ENCODE measurements around the gene MARVELD2. TPM values are rescaled to one million over a fixed set of nuclear protein-coding genes. Genes with fewer than 3 reads are reported as not detected.

Gene MARVELD2, protein sequence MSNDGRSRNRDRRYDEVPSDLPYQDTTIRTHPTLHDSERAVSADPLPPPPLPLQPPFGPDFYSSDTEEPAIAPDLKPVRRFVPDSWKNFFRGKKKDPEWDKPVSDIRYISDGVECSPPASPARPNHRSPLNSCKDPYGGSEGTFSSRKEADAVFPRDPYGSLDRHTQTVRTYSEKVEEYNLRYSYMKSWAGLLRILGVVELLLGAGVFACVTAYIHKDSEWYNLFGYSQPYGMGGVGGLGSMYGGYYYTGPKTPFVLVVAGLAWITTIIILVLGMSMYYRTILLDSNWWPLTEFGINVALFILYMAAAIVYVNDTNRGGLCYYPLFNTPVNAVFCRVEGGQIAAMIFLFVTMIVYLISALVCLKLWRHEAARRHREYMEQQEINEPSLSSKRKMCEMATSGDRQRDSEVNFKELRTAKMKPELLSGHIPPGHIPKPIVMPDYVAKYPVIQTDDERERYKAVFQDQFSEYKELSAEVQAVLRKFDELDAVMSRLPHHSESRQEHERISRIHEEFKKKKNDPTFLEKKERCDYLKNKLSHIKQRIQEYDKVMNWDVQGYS
- total RNA-seq (1 to 10 TPM in 4 of 7 donors, under 1 TPM in 3; 0.26 to 1.9 (median 1.1) TPM), polyA plus RNA-seq (under 1 TPM; 0.02 to 0.13 (median 0.12) TPM)
- long read RNA-seq, donor 1, result 0 reads
- long read RNA-seq, donor 2, result 0 reads

DNA sequence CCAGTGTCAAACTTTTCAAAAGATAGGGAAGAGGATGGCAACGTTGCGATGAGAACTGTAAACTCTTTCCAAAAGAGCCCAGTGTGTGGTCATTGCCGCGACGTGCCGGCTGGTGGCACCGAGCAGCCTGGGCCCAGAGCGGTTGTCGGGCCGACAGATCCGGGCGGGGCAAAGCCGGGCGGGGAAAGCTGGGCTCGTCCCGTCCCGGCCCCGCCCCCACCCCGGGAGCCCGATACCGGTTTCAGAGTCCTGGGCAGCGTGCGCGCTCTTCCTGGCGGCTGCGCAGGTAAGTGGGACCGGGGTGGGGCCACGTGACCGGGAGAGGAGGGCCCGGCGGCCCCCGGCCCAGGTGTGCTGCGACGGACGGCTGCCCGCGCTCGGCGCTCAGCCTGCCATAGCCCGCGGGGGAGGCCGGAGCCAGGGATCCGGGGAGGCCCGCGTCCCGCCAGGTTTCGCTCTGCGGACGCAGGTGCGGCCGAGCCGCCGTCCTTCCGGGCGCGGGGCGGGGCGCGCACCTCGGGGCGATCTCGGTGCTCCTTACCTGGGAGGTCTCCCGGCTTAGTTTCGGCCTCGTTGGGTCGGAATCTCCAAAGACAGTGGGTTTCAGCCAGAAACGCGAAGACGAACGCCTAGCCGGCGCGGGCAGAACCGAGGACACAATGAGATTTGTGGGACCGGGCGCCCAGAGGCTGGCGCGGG, at the start of gene MARVELD2:
MARVELD2 (plus strand) TSS at position 232 of the 699 bp plus-strand sequence. CDS start 4,270 bp downstream, outside the sequence.
- intact Hi-C loops (cut with DNase I; ENCODE audit: low total_unique reads), result no loop called here
- Histone ChIP-seq H3K27ac (peak within 1 kb of the TSS in 3 of 8 donors; percentile 30 to 47 (median 46)), H3K9me3 (no peaks in the 10 kb centered on the region), H3K4me1 (peaks cover 0 to 17% (median 11%) of the 10 kb centered on the region in 6 donors), H3K4me3 (peak within 1 kb of the TSS; percentile 52 to 81 (median 68)), H3K36me3 (peaks cover 0 to 52% (median 17%) of the 10 kb centered on the region in 6 donors), H3K27me3 (replicated peaks in 1 of 7) (peaks cover 0 to 10% (median 0%) of the 10 kb centered on the region in 7 donors)
- WGBS, 5 donors, result 6 to 18% (median 11%) methylated on average over 45 to 78 of the region's 78 CpGs
- DNase-seq, result peak; percentile 90
- TF ChIP-seq, protein P1, sequence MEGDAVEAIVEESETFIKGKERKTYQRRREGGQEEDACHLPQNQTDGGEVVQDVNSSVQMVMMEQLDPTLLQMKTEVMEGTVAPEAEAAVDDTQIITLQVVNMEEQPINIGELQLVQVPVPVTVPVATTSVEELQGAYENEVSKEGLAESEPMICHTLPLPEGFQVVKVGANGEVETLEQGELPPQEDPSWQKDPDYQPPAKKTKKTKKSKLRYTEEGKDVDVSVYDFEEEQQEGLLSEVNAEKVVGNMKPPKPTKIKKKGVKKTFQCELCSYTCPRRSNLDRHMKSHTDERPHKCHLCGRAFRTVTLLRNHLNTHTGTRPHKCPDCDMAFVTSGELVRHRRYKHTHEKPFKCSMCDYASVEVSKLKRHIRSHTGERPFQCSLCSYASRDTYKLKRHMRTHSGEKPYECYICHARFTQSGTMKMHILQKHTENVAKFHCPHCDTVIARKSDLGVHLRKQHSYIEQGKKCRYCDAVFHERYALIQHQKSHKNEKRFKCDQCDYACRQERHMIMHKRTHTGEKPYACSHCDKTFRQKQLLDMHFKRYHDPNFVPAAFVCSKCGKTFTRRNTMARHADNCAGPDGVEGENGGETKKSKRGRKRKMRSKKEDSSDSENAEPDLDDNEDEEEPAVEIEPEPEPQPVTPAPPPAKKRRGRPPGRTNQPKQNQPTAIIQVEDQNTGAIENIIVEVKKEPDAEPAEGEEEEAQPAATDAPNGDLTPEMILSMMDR (IDR thresholded peaks at IDR 0.05 in 8 of 11, conservative IDR thresholded peaks at IDR 0.05 in 3 of 11), result peak in 4 of 11 experiments; percentile 20 to 27 (median 24)
- TF ChIP-seq POLR2AphosphoS5 (IDR thresholded peaks at IDR 0.05) (peak; percentile 21 to 70 (median 60)), POLR2A (IDR thresholded peaks at IDR 0.05) (no peak)

DNA sequence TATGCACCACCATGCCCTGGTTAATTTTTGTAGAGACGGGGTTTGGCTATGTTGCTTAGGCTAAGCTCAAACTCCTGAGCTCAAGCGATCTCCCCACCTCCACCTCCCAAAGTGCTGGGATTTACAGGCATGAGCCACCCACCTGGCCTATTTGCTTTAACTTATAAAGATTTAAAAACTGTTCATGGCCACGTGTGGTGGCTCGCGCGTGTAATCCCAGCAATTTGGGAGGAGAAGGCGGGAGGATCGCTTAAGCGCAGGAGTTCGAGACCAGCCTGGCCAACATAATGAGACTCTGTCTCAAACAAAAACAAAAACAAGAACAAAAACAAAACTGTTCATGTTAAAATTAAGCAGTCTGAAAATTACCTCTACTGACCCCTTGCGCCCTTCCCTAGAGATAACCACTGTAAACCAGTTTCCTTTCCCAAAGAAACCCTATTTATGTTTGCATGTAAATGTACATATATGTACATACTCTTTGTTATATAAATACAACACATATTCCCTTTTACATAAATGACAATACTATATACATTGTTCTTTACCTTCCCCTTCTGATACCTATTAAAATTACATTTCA, 47.1 kb upstream of the MARVELD2 start:
- Histone ChIP-seq H3K27me3 (replicated peaks in 1 of 7) (no peaks in the 10 kb centered on the region), H3K36me3 (peaks cover 3 to 50% (median 36%) of the 10 kb centered on the region in 6 donors), H3K4me1 (peaks cover 21 to 80% (median 49%) of the 10 kb centered on the region in 6 donors), H3K4me3 (peak overlapping the region in 5 of 8 donors; percentile 85 to 96 (median 88)), H3K9me3 (no peaks in the 10 kb centered on the region), H3K27ac (peak overlapping the region in 2 of 8 donors; percentile 98)
- no peak for DNase-seq
- TF ChIP-seq, protein P1 (IDR thresholded peaks at IDR 0.05 in 8 of 11, conservative IDR thresholded peaks at IDR 0.05 in 3 of 11), result no peak
- no peak for TF ChIP-seq POLR2AphosphoS5 (IDR thresholded peaks at IDR 0.05)
- TF ChIP-seq POLR2A (IDR thresholded peaks at IDR 0.05), result no peak
- WGBS, 5 donors, result 87 to 94% (median 93%) methylated on average over 11 of the region's 11 CpGs
- intact Hi-C loops (cut with DNase I; ENCODE audit: low total_unique reads), result loop anchor here (10.0 kb wide), 1 partner anchor 273 kb away; the partner anchor contains the start of gene SLC30A5

DNA sequence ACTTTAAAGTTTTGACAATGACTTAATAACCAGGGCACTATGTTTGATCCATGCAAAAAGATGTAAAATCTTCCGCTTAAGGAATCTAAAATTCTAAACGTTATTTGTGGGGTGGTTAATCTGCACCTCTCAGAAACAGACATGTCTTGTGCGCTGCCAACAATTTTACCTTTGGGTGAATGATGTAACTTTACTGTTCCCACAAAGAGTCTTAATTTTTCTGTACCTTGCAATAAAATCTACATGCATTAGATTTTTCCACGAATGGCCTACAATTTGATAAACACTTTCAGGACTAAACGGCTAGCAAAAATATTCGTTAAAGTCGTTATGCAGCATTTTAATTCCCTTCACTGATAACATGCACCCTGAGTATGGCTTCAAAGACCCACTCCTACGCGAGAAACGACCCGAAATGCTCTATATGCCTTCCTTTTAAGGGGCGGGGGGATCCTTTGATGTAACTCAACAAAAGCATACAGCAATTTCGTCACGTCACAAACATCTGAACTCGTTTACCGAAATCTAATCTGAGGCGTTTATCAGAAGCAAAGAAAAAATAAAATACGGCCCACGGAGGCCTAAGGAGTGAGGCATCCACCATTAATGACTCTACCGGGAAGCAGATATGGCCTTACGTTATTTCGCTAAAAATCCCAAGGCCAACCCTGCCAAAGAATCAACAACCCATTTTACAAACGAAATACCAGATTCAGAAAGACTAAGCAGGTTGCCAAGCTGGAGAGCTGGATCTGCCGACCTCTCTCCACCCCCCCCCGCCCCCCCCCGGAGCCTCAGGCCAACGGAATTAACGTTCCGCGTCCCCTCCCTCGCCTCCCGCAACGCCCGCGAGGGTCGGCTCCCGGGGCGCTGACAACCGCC, 46.2 kb upstream of the MARVELD2 start:
- intact Hi-C loops (cut with DNase I; ENCODE audit: low total_unique reads), result loop anchor here (10.0 kb wide), 1 partner anchor 274 kb away; the partner anchor contains the start of gene SLC30A5
- Histone ChIP-seq H3K4me3 (peak overlapping the region; percentile 54 to 97 (median 88)), H3K4me1 (peaks cover 21 to 83% (median 51%) of the 10 kb centered on the region in 6 donors), H3K36me3 (peaks cover 3 to 42% (median 30%) of the 10 kb centered on the region in 6 donors), H3K9me3 (no peaks in the 10 kb centered on the region), H3K27ac (peak overlapping the region; percentile 96 to 100 (median 98)), H3K27me3 (replicated peaks in 1 of 7) (no peaks in the 10 kb centered on the region)
- TF ChIP-seq, protein P1 (IDR thresholded peaks at IDR 0.05 in 8 of 11, conservative IDR thresholded peaks at IDR 0.05 in 3 of 11), result no peak
- TF ChIP-seq POLR2AphosphoS5 (IDR thresholded peaks at IDR 0.05), result no peak
- no peak for TF ChIP-seq POLR2A (IDR thresholded peaks at IDR 0.05)
- 2 to 3% (median 3%) methylated on average over 23 to 39 of the region's 39 CpGs for WGBS, 5 donors
- no peak for DNase-seq

Measured in spleen (tissue), 13 donors.